AG04450 (cell line): ENCODE data around the gene ATP1A1. TPM values are rescaled to one million over a fixed set of nuclear protein-coding genes. Genes with fewer than 3 reads are reported as not detected.

Experiments
- CTCF ChIA-PET: fragments of 300-600, 350-600 bp; formaldehyde crosslinking; extraction: SDS; loops from one replicate; lab custom pipeline; 2022; ENCODE audit warnings: antibody characterized with exemption, inconsistent platforms; lab: Charles Lee
- POLR2A ChIA-PET: fragments of 350-600 bp; formaldehyde crosslinking; extraction: SDS; loops from one replicate; lab custom pipeline; 2021; ENCODE audit warnings: antibody characterized with exemption, inconsistent platforms; lab: Yijun Ruan, JAX
- DNase-seq: peaks from one replicate; pipeline ENCODE4 v3.0.0-alpha.2; 2011; ENCODE audit warnings: low read depth, low spot score
- H3K27ac ChIP-seq: one replicate; pipeline ENCODE4 v1.5.1; 2012; ENCODE audit warnings: low read depth, low read length, control low read depth
- H3K27me3 ChIP-seq: one replicate; pipeline ENCODE4 v1.6.0; 2012; ENCODE audit warnings: low read length; ENCODE audit not compliant: control insufficient read depth, insufficient read depth
- H3K4me3 ChIP-seq: 2 replicates; pipeline ENCODE4 v1.5.1; 2011; ENCODE audit warnings: mild to moderate bottlenecking, low read depth, low read length, control low read depth
- H3K9me3 ChIP-seq: 2 replicates; pipeline ENCODE4 v1.5.1; 2012; ENCODE audit warnings: low read length; ENCODE audit not compliant: control insufficient read depth, insufficient read depth
- polyA plus RNA-seq: library from polyadenylated mRNA; depleted of rRNA; stranded (reverse); fragments of >200 nt; gene quantifications from 2 replicates; pipeline ENCODE4 v1.2.3, GENCODE V29; 2011
- TF ChIP-seq, protein P1 (sequence below): IDR thresholded peaks from 2 replicates; pipeline ENCODE4 v1.5.1; 2011; ENCODE audit warnings: low read depth, low read length, control low read depth, inconsistent platforms

ATP1A1 gene
- polyA plus RNA-seq, 1 experiment, result 194 TPM

GRCh38 chr1:116340506-116341231, 32.4 kb upstream of the ATP1A1 start:
- ChIA-PET POLR2A (no interaction called here), CTCF (no interaction called here)
- TF ChIP-seq, protein P1, sequence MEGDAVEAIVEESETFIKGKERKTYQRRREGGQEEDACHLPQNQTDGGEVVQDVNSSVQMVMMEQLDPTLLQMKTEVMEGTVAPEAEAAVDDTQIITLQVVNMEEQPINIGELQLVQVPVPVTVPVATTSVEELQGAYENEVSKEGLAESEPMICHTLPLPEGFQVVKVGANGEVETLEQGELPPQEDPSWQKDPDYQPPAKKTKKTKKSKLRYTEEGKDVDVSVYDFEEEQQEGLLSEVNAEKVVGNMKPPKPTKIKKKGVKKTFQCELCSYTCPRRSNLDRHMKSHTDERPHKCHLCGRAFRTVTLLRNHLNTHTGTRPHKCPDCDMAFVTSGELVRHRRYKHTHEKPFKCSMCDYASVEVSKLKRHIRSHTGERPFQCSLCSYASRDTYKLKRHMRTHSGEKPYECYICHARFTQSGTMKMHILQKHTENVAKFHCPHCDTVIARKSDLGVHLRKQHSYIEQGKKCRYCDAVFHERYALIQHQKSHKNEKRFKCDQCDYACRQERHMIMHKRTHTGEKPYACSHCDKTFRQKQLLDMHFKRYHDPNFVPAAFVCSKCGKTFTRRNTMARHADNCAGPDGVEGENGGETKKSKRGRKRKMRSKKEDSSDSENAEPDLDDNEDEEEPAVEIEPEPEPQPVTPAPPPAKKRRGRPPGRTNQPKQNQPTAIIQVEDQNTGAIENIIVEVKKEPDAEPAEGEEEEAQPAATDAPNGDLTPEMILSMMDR, result no peak
- no peaks in the 10 kb centered on the region for H3K9me3 ChIP-seq
- DNase-seq, result no peak
- no peak overlapping the region for H3K4me3 ChIP-seq
- H3K27me3 ChIP-seq, result peaks cover 2% of the 10 kb centered on the region
- H3K27ac ChIP-seq, result no peak overlapping the region

DNA sequence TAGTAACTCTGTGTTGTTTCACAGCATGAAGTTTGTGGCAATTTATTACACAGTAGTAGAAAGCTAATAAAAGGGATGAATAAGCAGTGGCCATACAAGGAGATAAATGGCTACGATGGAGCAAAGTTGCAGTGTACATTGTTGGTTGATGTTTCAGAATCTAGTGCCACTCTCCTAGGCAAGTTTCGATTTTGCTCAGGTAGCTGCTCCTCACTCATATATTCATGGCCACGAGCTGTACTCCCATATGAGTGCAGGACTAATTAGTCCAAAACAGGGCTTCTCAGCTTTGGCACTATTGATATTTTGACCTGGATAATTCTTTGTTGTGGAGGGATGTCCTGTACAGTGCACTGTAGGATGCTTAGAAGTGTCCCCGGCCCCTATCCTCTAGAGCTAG, 30.0 kb upstream of the ATP1A1 start:
- Histone ChIP-seq H3K27ac (no peak overlapping the region), H3K9me3 (no peaks in the 10 kb centered on the region), H3K27me3 (peaks cover 2% of the 10 kb centered on the region), H3K4me3 (no peak overlapping the region)
- POLR2A ChIA-PET, result no interaction called here
- TF ChIP-seq, protein P1, result no peak
- CTCF ChIA-PET, result no interaction called here
- no peak for DNase-seq

GRCh38 chr1:116345011-116345410, 28.0 kb upstream of the ATP1A1 start:
- Histone ChIP-seq H3K27ac (no peak overlapping the region), H3K9me3 (no peaks in the 10 kb centered on the region), H3K4me3 (no peak overlapping the region), H3K27me3 (peaks cover 2% of the 10 kb centered on the region)
- TF ChIP-seq, protein P1, result no peak
- ChIA-PET POLR2A (no interaction called here), CTCF (no interaction called here)
- no peak for DNase-seq

DNA sequence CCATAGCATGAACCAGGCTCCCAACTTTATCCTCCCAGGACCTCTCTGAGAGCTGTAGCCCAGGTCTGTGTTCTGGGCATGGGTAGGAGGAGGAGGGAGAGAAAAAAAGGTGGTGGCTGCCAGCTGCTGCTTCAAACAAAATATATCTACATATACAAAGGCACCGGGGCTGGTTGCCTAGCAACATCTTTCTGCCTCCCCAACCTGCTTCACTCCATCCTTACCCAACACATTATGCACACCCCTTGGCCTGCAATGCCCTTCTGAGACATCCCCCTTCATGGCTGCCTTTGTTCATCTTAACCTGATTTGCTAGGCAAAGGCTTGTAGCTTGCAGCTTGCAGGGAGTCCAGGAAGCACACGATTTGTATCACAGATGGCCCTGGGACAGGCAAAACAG, 27.2 kb upstream of the ATP1A1 start:
- no peaks in the 10 kb centered on the region for H3K9me3 ChIP-seq
- H3K27ac ChIP-seq, result no peak overlapping the region
- no peak for DNase-seq
- TF ChIP-seq, protein P1, result no peak
- peaks cover 2% of the 10 kb centered on the region for H3K27me3 ChIP-seq
- ChIA-PET CTCF (no interaction called here), POLR2A (no interaction called here)
- no peak overlapping the region for H3K4me3 ChIP-seq

DNA sequence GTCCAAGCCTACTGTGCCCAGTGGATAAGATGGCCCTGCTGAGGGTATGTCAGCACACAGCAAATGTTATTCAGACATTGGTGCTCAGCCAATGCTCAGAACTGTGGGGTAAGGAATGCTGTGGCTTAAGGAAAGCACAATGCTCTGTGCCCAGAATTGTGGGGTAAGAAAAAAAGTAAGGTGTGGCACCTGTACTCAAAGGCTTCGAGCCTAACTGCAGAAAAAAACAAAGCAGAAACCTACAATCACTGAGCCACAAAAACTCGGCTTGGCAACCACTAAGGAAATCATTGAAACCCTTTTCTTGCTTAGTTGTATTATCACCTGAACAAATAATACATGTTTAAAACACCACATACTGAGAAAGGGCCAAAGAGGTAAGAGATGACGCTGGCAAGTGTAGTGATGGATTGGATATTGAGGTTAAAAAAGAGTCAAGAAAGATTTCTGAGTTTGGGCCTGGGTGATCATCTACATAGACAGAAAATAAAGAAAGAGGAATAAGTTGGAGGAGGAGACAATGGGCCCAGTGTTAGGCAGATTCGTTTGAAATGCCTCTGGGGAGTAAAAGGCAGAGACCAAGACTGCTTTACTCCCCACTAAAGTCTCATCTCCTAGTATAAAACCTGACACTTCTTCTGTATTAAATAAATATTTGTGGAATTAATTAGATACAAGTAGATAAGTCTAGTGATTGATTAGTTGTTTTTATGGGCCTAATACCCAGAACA, 25.9 kb upstream of the ATP1A1 start:
- Histone ChIP-seq H3K27ac (no peak overlapping the region), H3K4me3 (no peak overlapping the region), H3K27me3 (peaks cover 2% of the 10 kb centered on the region), H3K9me3 (no peaks in the 10 kb centered on the region)
- ChIA-PET POLR2A (no interaction called here), CTCF (no interaction called here)
- TF ChIP-seq, protein P1, result no peak
- no peak for DNase-seq
